ENCODE results near the gene TROAP.

The TROAP gene

DNA sequence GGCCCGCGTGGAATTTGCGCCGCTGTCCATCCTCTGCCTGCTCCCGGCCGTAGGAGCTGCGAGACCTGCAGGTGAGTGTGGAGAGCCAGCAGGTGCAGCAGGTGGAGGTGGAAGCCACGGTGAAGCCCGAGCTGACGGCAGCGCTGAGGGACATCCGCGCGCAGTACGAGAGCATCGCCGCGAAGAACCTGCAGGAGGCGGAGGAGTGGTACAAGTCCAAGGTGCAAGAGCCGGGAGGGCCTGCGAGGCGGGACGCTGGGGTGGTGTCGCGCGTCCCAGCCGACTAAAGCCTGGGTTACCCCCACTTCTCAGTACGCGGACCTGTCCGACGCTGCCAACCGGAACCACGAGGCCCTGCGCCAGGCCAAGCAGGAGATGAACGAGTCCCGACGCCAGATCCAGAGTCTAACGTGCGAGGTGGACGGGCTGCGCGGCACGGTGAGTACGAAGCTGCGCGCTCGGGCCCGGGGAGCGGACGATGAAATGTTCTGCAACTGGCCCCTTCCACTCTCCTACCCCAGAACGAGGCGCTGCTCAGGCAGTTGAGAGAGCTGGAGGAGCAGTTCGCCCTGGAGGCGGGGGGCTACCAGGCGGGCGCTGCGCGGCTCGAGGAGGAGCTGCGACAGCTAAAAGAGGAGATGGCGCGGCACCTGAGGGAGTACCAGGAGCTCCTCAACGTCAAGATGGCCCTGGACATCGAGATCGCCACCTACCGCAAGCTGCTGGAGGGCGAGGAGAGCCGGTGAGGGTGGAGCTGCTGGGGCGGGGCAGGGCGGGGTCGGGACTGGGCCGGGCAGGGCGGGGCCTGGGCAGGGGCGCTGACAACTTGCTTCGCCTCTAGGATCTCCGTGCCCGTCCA, 26.0 kb upstream of the TROAP start (continued):
- TF ChIP-seq WT1 (tag by site-specific recombination; IDR thresholded peaks at IDR 0.05) (peak; percentile 29; the same call in 1 of the 2 replicates), ZFP41 (tag by site-specific recombination; IDR thresholded peaks at IDR 0.05; ENCODE audit: borderline replicate concordance) (no peak), KLF9 (tag by site-specific recombination; IDR thresholded peaks at IDR 0.05; ENCODE audit: low read depth) (peak; percentile 62; the same call in 1 of the 2 replicates), ZNF768 (tag by site-specific recombination; IDR thresholded peaks at IDR 0.05) (no peak), SP7 (tag by site-specific recombination; IDR thresholded peaks at IDR 0.05) (peak; percentile 29; the same call in 1 of the 2 replicates), TCF7L2 (IDR thresholded peaks at IDR 0.05; ENCODE audit: borderline replicate concordance, low read depth, low read length) (no peak), SP3 (tag by site-specific recombination; IDR thresholded peaks at IDR 0.05) (peak; percentile 68), ZSCAN30 (tag by site-specific recombination; IDR thresholded peaks at IDR 0.05) (peak; percentile 60; the same call in 1 of the 2 replicates), HOXA7 (CRISPR knock-in tag; IDR thresholded peaks at IDR 0.05; ENCODE audit: borderline replicate concordance) (no peak), MZF1 (tag by site-specific recombination; IDR thresholded peaks at IDR 0.05; ENCODE audit: borderline replicate concordance) (no peak), ZNF707 (tag by site-specific recombination; IDR thresholded peaks at IDR 0.05) (no peak), ZSCAN23 (tag by site-specific recombination; IDR thresholded peaks at IDR 0.05) (no peak), ZNF658 (tag by site-specific recombination; IDR thresholded peaks at IDR 0.05) (no peak), ZNF501 (tag by site-specific recombination; IDR thresholded peaks at IDR 0.05) (peak; percentile 91), ZNF521 (tag by site-specific recombination; IDR thresholded peaks at IDR 0.05) (no peak), ZNF623 (tag by site-specific recombination; IDR thresholded peaks at IDR 0.05) (0 out of 2 replicates have a peak, but pooled peaks have one; percentile 4), ZNF792 (tag by site-specific recombination; IDR thresholded peaks at IDR 0.05) (peak; percentile 72), ZBTB48 (tag by site-specific recombination; IDR thresholded peaks at IDR 0.05) (peak; percentile 75), KLF10 (tag by site-specific recombination; IDR thresholded peaks at IDR 0.05) (no peak; the same call in 1 of the 2 replicates), ZFP3 (tag by site-specific recombination; IDR thresholded peaks at IDR 0.05; ENCODE audit: low read depth) (no peak), ZNF114 (tag by site-specific recombination; IDR thresholded peaks at IDR 0.05) (no peak), YY1 (tag by site-specific recombination; IDR thresholded peaks at IDR 0.05) (peak; percentile 68; the same call in 1 of the 2 replicates), GLIS2 (tag by site-specific recombination; IDR thresholded peaks at IDR 0.05) (peak; percentile 61; the same call in 1 of the 2 replicates)
- TF ChIP-seq, protein P1, sequence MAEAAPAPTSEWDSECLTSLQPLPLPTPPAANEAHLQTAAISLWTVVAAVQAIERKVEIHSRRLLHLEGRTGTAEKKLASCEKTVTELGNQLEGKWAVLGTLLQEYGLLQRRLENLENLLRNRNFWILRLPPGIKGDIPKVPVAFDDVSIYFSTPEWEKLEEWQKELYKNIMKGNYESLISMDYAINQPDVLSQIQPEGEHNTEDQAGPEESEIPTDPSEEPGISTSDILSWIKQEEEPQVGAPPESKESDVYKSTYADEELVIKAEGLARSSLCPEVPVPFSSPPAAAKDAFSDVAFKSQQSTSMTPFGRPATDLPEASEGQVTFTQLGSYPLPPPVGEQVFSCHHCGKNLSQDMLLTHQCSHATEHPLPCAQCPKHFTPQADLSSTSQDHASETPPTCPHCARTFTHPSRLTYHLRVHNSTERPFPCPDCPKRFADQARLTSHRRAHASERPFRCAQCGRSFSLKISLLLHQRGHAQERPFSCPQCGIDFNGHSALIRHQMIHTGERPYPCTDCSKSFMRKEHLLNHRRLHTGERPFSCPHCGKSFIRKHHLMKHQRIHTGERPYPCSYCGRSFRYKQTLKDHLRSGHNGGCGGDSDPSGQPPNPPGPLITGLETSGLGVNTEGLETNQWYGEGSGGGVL (tag by site-specific recombination; IDR thresholded peaks at IDR 0.05): peak; percentile 84
- TF ChIP-seq, protein P2, sequence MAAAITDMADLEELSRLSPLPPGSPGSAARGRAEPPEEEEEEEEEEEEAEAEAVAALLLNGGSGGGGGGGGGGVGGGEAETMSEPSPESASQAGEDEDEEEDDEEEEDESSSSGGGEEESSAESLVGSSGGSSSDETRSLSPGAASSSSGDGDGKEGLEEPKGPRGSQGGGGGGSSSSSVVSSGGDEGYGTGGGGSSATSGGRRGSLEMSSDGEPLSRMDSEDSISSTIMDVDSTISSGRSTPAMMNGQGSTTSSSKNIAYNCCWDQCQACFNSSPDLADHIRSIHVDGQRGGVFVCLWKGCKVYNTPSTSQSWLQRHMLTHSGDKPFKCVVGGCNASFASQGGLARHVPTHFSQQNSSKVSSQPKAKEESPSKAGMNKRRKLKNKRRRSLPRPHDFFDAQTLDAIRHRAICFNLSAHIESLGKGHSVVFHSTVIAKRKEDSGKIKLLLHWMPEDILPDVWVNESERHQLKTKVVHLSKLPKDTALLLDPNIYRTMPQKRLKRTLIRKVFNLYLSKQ (tag by site-specific recombination; IDR thresholded peaks at IDR 0.05; ENCODE audit: borderline replicate concordance): no peak
- TF ChIP-seq, protein P3, sequence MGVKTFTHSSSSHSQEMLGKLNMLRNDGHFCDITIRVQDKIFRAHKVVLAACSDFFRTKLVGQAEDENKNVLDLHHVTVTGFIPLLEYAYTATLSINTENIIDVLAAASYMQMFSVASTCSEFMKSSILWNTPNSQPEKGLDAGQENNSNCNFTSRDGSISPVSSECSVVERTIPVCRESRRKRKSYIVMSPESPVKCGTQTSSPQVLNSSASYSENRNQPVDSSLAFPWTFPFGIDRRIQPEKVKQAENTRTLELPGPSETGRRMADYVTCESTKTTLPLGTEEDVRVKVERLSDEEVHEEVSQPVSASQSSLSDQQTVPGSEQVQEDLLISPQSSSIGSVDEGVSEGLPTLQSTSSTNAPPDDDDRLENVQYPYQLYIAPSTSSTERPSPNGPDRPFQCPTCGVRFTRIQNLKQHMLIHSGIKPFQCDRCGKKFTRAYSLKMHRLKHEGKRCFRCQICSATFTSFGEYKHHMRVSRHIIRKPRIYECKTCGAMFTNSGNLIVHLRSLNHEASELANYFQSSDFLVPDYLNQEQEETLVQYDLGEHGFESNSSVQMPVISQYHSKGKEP (tag by site-specific recombination; IDR thresholded peaks at IDR 0.05): 0 out of 2 replicates have a peak, but pooled peaks have one; percentile 23
- TF ChIP-seq, protein P4, sequence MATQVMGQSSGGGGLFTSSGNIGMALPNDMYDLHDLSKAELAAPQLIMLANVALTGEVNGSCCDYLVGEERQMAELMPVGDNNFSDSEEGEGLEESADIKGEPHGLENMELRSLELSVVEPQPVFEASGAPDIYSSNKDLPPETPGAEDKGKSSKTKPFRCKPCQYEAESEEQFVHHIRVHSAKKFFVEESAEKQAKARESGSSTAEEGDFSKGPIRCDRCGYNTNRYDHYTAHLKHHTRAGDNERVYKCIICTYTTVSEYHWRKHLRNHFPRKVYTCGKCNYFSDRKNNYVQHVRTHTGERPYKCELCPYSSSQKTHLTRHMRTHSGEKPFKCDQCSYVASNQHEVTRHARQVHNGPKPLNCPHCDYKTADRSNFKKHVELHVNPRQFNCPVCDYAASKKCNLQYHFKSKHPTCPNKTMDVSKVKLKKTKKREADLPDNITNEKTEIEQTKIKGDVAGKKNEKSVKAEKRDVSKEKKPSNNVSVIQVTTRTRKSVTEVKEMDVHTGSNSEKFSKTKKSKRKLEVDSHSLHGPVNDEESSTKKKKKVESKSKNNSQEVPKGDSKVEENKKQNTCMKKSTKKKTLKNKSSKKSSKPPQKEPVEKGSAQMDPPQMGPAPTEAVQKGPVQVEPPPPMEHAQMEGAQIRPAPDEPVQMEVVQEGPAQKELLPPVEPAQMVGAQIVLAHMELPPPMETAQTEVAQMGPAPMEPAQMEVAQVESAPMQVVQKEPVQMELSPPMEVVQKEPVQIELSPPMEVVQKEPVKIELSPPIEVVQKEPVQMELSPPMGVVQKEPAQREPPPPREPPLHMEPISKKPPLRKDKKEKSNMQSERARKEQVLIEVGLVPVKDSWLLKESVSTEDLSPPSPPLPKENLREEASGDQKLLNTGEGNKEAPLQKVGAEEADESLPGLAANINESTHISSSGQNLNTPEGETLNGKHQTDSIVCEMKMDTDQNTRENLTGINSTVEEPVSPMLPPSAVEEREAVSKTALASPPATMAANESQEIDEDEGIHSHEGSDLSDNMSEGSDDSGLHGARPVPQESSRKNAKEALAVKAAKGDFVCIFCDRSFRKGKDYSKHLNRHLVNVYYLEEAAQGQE (tag by site-specific recombination; IDR thresholded peaks at IDR 0.05): no peak
- TF ChIP-seq, protein P5, sequence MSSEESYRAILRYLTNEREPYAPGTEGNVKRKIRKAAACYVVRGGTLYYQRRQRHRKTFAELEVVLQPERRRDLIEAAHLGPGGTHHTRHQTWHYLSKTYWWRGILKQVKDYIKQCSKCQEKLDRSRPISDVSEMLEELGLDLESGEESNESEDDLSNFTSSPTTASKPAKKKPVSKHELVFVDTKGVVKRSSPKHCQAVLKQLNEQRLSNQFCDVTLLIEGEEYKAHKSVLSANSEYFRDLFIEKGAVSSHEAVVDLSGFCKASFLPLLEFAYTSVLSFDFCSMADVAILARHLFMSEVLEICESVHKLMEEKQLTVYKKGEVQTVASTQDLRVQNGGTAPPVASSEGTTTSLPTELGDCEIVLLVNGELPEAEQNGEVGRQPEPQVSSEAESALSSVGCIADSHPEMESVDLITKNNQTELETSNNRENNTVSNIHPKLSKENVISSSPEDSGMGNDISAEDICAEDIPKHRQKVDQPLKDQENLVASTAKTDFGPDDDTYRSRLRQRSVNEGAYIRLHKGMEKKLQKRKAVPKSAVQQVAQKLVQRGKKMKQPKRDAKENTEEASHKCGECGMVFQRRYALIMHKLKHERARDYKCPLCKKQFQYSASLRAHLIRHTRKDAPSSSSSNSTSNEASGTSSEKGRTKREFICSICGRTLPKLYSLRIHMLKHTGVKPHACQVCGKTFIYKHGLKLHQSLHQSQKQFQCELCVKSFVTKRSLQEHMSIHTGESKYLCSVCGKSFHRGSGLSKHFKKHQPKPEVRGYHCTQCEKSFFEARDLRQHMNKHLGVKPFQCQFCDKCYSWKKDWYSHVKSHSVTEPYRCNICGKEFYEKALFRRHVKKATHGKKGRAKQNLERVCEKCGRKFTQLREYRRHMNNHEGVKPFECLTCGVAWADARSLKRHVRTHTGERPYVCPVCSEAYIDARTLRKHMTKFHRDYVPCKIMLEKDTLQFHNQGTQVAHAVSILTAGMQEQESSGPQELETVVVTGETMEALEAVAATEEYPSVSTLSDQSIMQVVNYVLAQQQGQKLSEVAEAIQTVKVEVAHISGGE (tag by site-specific recombination; conservative IDR thresholded peaks at IDR 0.05; ENCODE audit: low read depth): 0 out of 2 replicates have a peak, but pooled peaks have one; percentile 44

Data from HEK293 (cell line).